Measurements from ENCODE around the gene PFKFB4. TPM values are rescaled to one million over a fixed set of nuclear protein-coding genes. Genes with fewer than 3 reads are reported as not detected.
A peak's percentile ranks its signal among the peaks of the same experiment; 100 is the strongest.

PFKFB4 gene
- total RNA-seq, 1 donor from 2014 or later = 11.5 TPM

GRCh38 chr3:48599077-48599501, 42.5 kb upstream of the PFKFB4 start:
- H3K27ac Mint-ChIP-seq (ENCODE audit: unreplicated experiment) = no peak overlapping the region
- H3K9me3 Mint-ChIP-seq (ENCODE audit: unreplicated experiment) = no peaks in the 10 kb centered on the region
- peaks cover 19% of the 10 kb centered on the region for H3K36me3 Mint-ChIP-seq (ENCODE audit: low read depth, unreplicated experiment)
- DNase-seq (ENCODE audit: low spot score) = no peak
- H3K27me3 Mint-ChIP-seq (ENCODE audit: unreplicated experiment) = peaks cover 5% of the 10 kb centered on the region
- H3K4me1 Mint-ChIP-seq (ENCODE audit: unreplicated experiment) = no peaks in the 10 kb centered on the region
- no peak for TF ChIP-seq CTCF (IDR thresholded peaks at IDR 0.05; ENCODE audit: unreplicated experiment)
- H3K4me3 Mint-ChIP-seq (ENCODE audit: unreplicated experiment) = no peak overlapping the region

GRCh38 chr3:48598323-48599076, 41.9 kb upstream of the PFKFB4 start:
- H3K4me1 Mint-ChIP-seq (ENCODE audit: unreplicated experiment) = no peaks in the 10 kb centered on the region
- no peaks in the 10 kb centered on the region for H3K9me3 Mint-ChIP-seq (ENCODE audit: unreplicated experiment)
- H3K36me3 Mint-ChIP-seq (ENCODE audit: low read depth, unreplicated experiment) = peaks cover 15% of the 10 kb centered on the region
- peak overlapping the region; percentile 59 for H3K4me3 Mint-ChIP-seq (ENCODE audit: unreplicated experiment)
- no peak for TF ChIP-seq CTCF (IDR thresholded peaks at IDR 0.05; ENCODE audit: unreplicated experiment)
- no peak overlapping the region for H3K27ac Mint-ChIP-seq (ENCODE audit: unreplicated experiment)
- peaks cover 5% of the 10 kb centered on the region for H3K27me3 Mint-ChIP-seq (ENCODE audit: unreplicated experiment)
- no peak for DNase-seq (ENCODE audit: low spot score)

- DNase-seq (ENCODE audit: low spot score) = no peak
- TF ChIP-seq CTCF (IDR thresholded peaks at IDR 0.05; ENCODE audit: unreplicated experiment) = no peak
- Mint-ChIP-seq H3K36me3 (ENCODE audit: low read depth, unreplicated experiment) (peaks cover 11% of the 10 kb centered on the region), H3K9me3 (ENCODE audit: unreplicated experiment) (no peaks in the 10 kb centered on the region), H3K27ac (ENCODE audit: unreplicated experiment) (no peak overlapping the region), H3K4me1 (ENCODE audit: unreplicated experiment) (no peaks in the 10 kb centered on the region), H3K27me3 (ENCODE audit: unreplicated experiment) (peaks cover 12% of the 10 kb centered on the region), H3K4me3 (ENCODE audit: unreplicated experiment) (peak overlapping the region; percentile 13)
Observed at GRCh38 chr3:48597408-48597800, 40.8 kb upstream of the PFKFB4 start.

GRCh38 chr3:48596676-48597407, 40.2 kb upstream of the PFKFB4 start:
- Mint-ChIP-seq H3K4me3 (ENCODE audit: unreplicated experiment) (peak overlapping the region; percentile 13), H3K27ac (ENCODE audit: unreplicated experiment) (no peak overlapping the region)
- TF ChIP-seq CTCF (IDR thresholded peaks at IDR 0.05; ENCODE audit: unreplicated experiment) = no peak

GRCh38 chr3:48596157-48596556, 39.6 kb upstream of the PFKFB4 start:
- no peak for DNase-seq (ENCODE audit: low spot score)
- Mint-ChIP-seq H3K36me3 (ENCODE audit: low read depth, unreplicated experiment) (peaks cover 8% of the 10 kb centered on the region), H3K27ac (ENCODE audit: unreplicated experiment) (no peak overlapping the region), H3K4me3 (ENCODE audit: unreplicated experiment) (no peak overlapping the region), H3K27me3 (ENCODE audit: unreplicated experiment) (peaks cover 12% of the 10 kb centered on the region), H3K4me1 (ENCODE audit: unreplicated experiment) (no peaks in the 10 kb centered on the region), H3K9me3 (ENCODE audit: unreplicated experiment) (no peaks in the 10 kb centered on the region)
- no peak for TF ChIP-seq CTCF (IDR thresholded peaks at IDR 0.05; ENCODE audit: unreplicated experiment)

More at GRCh38 chr3:48596676-48597407, 40.2 kb upstream of the PFKFB4 start:
- Mint-ChIP-seq H3K9me3 (ENCODE audit: unreplicated experiment) (no peaks in the 10 kb centered on the region), H3K4me1 (ENCODE audit: unreplicated experiment) (no peaks in the 10 kb centered on the region), H3K27me3 (ENCODE audit: unreplicated experiment) (peaks cover 12% of the 10 kb centered on the region), H3K36me3 (ENCODE audit: low read depth, unreplicated experiment) (peaks cover 8% of the 10 kb centered on the region)
- DNase-seq (ENCODE audit: low spot score) = no peak
